Keratinocyte (primary cell): ENCODE measurements around the gene SNX30.

Source experiments
- CTCF ChIP-seq, 3 experiments: IDR thresholded peaks in 1 of 3; conservative IDR thresholded peaks in 1 of 3; optimal IDR thresholded peaks in 1 of 3; 2 replicates in 2 of 3; 3 replicates in 1 of 3; pipeline versions ENCODE3 to v1.5.1; 2011; ENCODE audit warnings: low read length in 3 of 3, mild to moderate bottlenecking in 3 of 3, moderate library complexity in 2 of 3, control low read depth in 1 of 3, inconsistent platforms in 1 of 3; ENCODE audit not compliant: insufficient read depth in 2 of 3; ENCODE audit errors: extremely low read depth in 1 of 3
- EZH2 ChIP-seq: IDR thresholded peaks from one replicate; pipeline ENCODE4 v1.6.1; 2012; ENCODE audit warnings: inconsistent platforms, mild to moderate bottlenecking, low read length, moderate library complexity

GRCh38 chr9:112793213-112793810 is 42.8 kb downstream of the SNX30 start:
- TF ChIP-seq EZH2 (no peak), CTCF (optimal IDR thresholded peaks at IDR 0.05 in 1 of 3, IDR thresholded peaks at IDR 0.05 in 1 of 3, conservative IDR thresholded peaks at IDR 0.05 in 1 of 3; ENCODE audit: extremely low read depth in 1 of 3, insufficient read depth in 2 of 3, low read length in 3 of 3) (peak; percentile 79 to 99 (median 84))
